PC-3 (cell line): Measurements from ENCODE around the gene ESYT3. TPM values are rescaled to one million over a fixed set of nuclear protein-coding genes. Genes with fewer than 3 reads are reported as not detected.

Source experiments
- ATAC-seq: fragments of 200-7000 bp; cut with Tn5 transposase; 2 replicates; pipeline ENCODE4 v1.9.1; 2020; ENCODE audit warnings: mild to moderate bottlenecking, moderate library complexity
- BruUV-seq: library from RNA; stranded (reverse); fragments of 400-500 nt; replicated peaks from 2 replicates; lab custom pipeline; 2021; lab: Mats Ljungman, UMichigan
- CTCF ChIA-PET: fragments of 300-600 bp; sonication (Branson Sonifier 250); formaldehyde crosslinking; loops from one replicate; lab custom pipeline; 2022; ENCODE audit warnings: antibody characterized with exemption; lab: Charles Lee
- POLR2A ChIA-PET: fragments of 300-600 bp; sonication (Branson Sonifier 250); formaldehyde crosslinking; loops from one replicate; lab custom pipeline; 2022; ENCODE audit warnings: antibody characterized with exemption; ENCODE audit not compliant: unreplicated experiment; lab: Charles Lee
- DNase-seq: peaks from one replicate; pipeline ENCODE4 v3.0.0-alpha.2; 2015
- H2AFZ ChIP-seq: fragments of 300-600 bp; sonication (generic); 2 replicates; pipeline ENCODE4 v1.6.0; 2016; ENCODE audit warnings: antibody characterized with exemption, low read length
- H3F3A ChIP-seq: fragments of 300-600 bp; sonication (generic); one replicate; pipeline ENCODE4 v1.6.0; 2017; ENCODE audit warnings: antibody characterized with exemption, low read length, control low read depth, mild to moderate bottlenecking; ENCODE audit not compliant: unreplicated experiment
- H3K27ac ChIP-seq: fragments of 300-600 bp; sonication (generic); 2 replicates; pipeline ENCODE4 v1.5.1; 2016; ENCODE audit warnings: mild to moderate bottlenecking, low read length
- H3K27me3 ChIP-seq: fragments of 300-600 bp; sonication (generic); 2 replicates; pipeline ENCODE4 v1.6.1; 2016; ENCODE audit warnings: low read length, mixed read lengths
- H3K36me3 ChIP-seq: fragments of 300-600 bp; sonication (generic); 2 replicates; pipeline ENCODE4 v1.6.1; 2016; ENCODE audit warnings: low read depth, mixed run types, low read length, mixed read lengths
- H3K4me1 ChIP-seq: fragments of 300-600 bp; sonication (generic); 2 replicates; pipeline ENCODE4 v1.5.1; 2016; ENCODE audit warnings: low read length; ENCODE audit not compliant: insufficient read depth
- H3K4me2 ChIP-seq: fragments of 300-600 bp; sonication (generic); 2 replicates; pipeline ENCODE4 v1.6.0; 2016; ENCODE audit warnings: low read length
- H3K4me3 ChIP-seq: fragments of 300-600 bp; sonication (generic); 2 replicates; pipeline ENCODE4 v1.5.1; 2016; ENCODE audit warnings: mild to moderate bottlenecking, low read length, mixed read lengths
- H3K79me2 ChIP-seq: fragments of 300-600 bp; sonication (generic); 2 replicates; pipeline ENCODE4 v1.6.1; 2017; ENCODE audit warnings: low read length, mixed read lengths
- H3K9ac ChIP-seq: fragments of 300-600 bp; sonication (generic); 2 replicates; pipeline ENCODE4 v1.6.0; 2016; ENCODE audit warnings: mild to moderate bottlenecking, low read length
- H3K9me2 ChIP-seq: fragments of 300-600 bp; sonication (generic); replicated peaks from 2 replicates; pipeline ENCODE4 v1.6.1; 2016; ENCODE audit warnings: mixed run types, low read length, mixed read lengths
- H3K9me3 ChIP-seq: fragments of 300-600 bp; sonication (generic); 2 replicates; pipeline ENCODE4 v1.6.1; 2016; ENCODE audit warnings: low read length, mixed read lengths
- H4K20me1 ChIP-seq: fragments of 300-600 bp; sonication (generic); 2 replicates; pipeline ENCODE4 v1.6.1; 2016; ENCODE audit warnings: low read length, mixed read lengths
- CTCF ChIP-seq: fragments of 300-600 bp; sonication (generic); conservative IDR thresholded peaks from 2 replicates; pipeline ENCODE4 v1.5.1; 2017; ENCODE audit warnings: antibody characterized with exemption, low read depth, mild to moderate bottlenecking, low read length
- EZH2 ChIP-seq: fragments of 300-600 bp; sonication (generic); IDR thresholded peaks from one replicate; pipeline ENCODE4 v1.6.1; 2017; ENCODE audit warnings: antibody characterized with exemption, mild to moderate bottlenecking, low read length; ENCODE audit not compliant: unreplicated experiment
- EZH2phosphoT487 ChIP-seq: fragments of 300-600 bp; sonication (generic); IDR thresholded peaks from 2 replicates; pipeline ENCODE4 v1.6.1; 2018; ENCODE audit warnings: mild to moderate bottlenecking, antibody characterized with exemption, low read length, borderline replicate concordance
- intact Hi-C: fragments of 100-400 bp; cut with micrococcal nuclease; formaldehyde crosslinking; loops from 2 replicates; pipeline ENCODE4 v1.9.0; 2023
- total RNA-seq: library from RNA; depleted of rRNA; stranded (reverse); fragments of >200 nt; gene quantifications from 2 replicates; pipeline ENCODE4 v1.2.3, GENCODE V29; 2014

The ESYT3 gene
- total RNA-seq, 1 experiment from 2014 or later, result 1.6 TPM

- POLR2A ChIA-PET, result no interaction called here
- Histone ChIP-seq H3K4me1 (peaks cover 6% of the 10 kb centered on the region; the same call in 1 of the 2 replicates), H4K20me1 (no peaks in the 10 kb centered on the region), H3K4me2 (peak overlapping the region; percentile 84), H3K27ac (no peak overlapping the region), H3K4me3 (peak overlapping the region; percentile 61), H3K9ac (no peak overlapping the region), H2AFZ (peak overlapping the region; percentile 75; the same call in 1 of the 2 replicates), H3K27me3 (no peaks in the 10 kb centered on the region), H3F3A (no peaks in the 10 kb centered on the region), H3K79me2 (no peaks in the 10 kb centered on the region), H3K9me3 (no peaks in the 10 kb centered on the region), H3K36me3 (no peaks in the 10 kb centered on the region), H3K9me2 (no peaks in the 10 kb centered on the region)
- CTCF ChIA-PET, result no interaction called here
- intact Hi-C loops, result no loop called here
- ATAC-seq, result peak; percentile 55
- no peak for TF ChIP-seq EZH2phosphoT487
- no peak for TF ChIP-seq EZH2
- TF ChIP-seq CTCF, result no peak
- no TSS peak for BruUV-seq
- no peak for DNase-seq
Measured at GRCh38 chr3:138434875-138435772, 708 bp downstream of the ESYT3 start.

- ATAC-seq, result no peak
- no peaks in the 10 kb centered on the region for H3K9me2 ChIP-seq
- H3K79me2 ChIP-seq, result no peaks in the 10 kb centered on the region
- CTCF ChIA-PET, result no interaction called here
- no peak overlapping the region for H3K4me3 ChIP-seq
- H3K27me3 ChIP-seq, result no peaks in the 10 kb centered on the region
- TF ChIP-seq EZH2, result no peak
- no peak for TF ChIP-seq CTCF
- TF ChIP-seq EZH2phosphoT487, result no peak
- no peaks in the 10 kb centered on the region for H4K20me1 ChIP-seq
- no TSS peak for BruUV-seq
- no peak overlapping the region for H3K4me2 ChIP-seq
- no peaks in the 10 kb centered on the region for H3K9me3 ChIP-seq
- POLR2A ChIA-PET, result no interaction called here
- intact Hi-C loops, result no loop called here
- H3K9ac ChIP-seq, result no peak overlapping the region
- no peak for DNase-seq
- H3F3A ChIP-seq, result no peaks in the 10 kb centered on the region
- H3K36me3 ChIP-seq, result no peaks in the 10 kb centered on the region
- H3K4me1 ChIP-seq, result peaks cover 6% of the 10 kb centered on the region; the same call in 1 of the 2 replicates
- no peak overlapping the region for H2AFZ ChIP-seq
- H3K27ac ChIP-seq, result no peak overlapping the region
Measured at GRCh38 chr3:138435840-138436239, 1.4 kb downstream of the ESYT3 start.

- Histone ChIP-seq H3F3A (no peaks in the 10 kb centered on the region), H3K27me3 (no peaks in the 10 kb centered on the region), H3K9ac (no peak overlapping the region), H3K27ac (no peak overlapping the region), H3K36me3 (no peaks in the 10 kb centered on the region), H4K20me1 (no peaks in the 10 kb centered on the region), H3K4me1 (peaks cover 11% of the 10 kb centered on the region), H3K79me2 (no peaks in the 10 kb centered on the region), H3K4me3 (no peak overlapping the region), H2AFZ (no peak overlapping the region), H3K9me2 (no peaks in the 10 kb centered on the region), H3K4me2 (no peak overlapping the region), H3K9me3 (no peaks in the 10 kb centered on the region)
- CTCF ChIA-PET, result no interaction called here
- no peak for TF ChIP-seq CTCF
- TF ChIP-seq EZH2, result no peak
- no peak for TF ChIP-seq EZH2phosphoT487
- intact Hi-C loops, result no loop called here
- DNase-seq (no peak), ATAC-seq (no peak)
- no TSS peak for BruUV-seq
- POLR2A ChIA-PET, result no interaction called here
Measured at GRCh38 chr3:138437281-138437680, 2.9 kb downstream of the ESYT3 start.
